SK-N-SH (cell line): ENCODE measurements around the gene BCL6B. TPM values are rescaled to one million over a fixed set of nuclear protein-coding genes. Genes with fewer than 3 reads are reported as not detected.
A peak's percentile ranks its signal among the peaks of the same experiment; 100 is the strongest.
"Not testable (repeated sequence)": the region's sequence is repeated elsewhere in the genome, so short reads cannot be mapped to it uniquely, and the experiment has no call there.

Experiments used
- CTCF ChIA-PET: fragments of 300-600, 350-600 bp; formaldehyde crosslinking; extraction: SDS; loops from one replicate; lab custom pipeline; 2021; lab: Yijun Ruan, JAX
- POLR2A ChIA-PET: fragments of 350-600 bp; sonication (Branson Sonifier 250); formaldehyde crosslinking; extraction: SDS; loops from one replicate; lab custom pipeline; 2020; ENCODE audit warnings: antibody characterized with exemption, inconsistent platforms; lab: Yijun Ruan, JAX
- DNase-seq: peaks from one replicate; pipeline ENCODE4 v3.0.0; 2012
- H2AFZ ChIP-seq: fragments of 200-600 bp; sonication (generic); 2 replicates; pipeline ENCODE4 v1.8.1; 2016; ENCODE audit warnings: antibody characterized with exemption, mild to moderate bottlenecking, low read depth
- H3F3A ChIP-seq: fragments of 200-600 bp; sonication (generic); replicated peaks from 2 replicates; pipeline ENCODE3; 2016; ENCODE audit warnings: antibody characterized with exemption, mild to moderate bottlenecking; ENCODE audit not compliant: insufficient read depth
- H3K27ac ChIP-seq, 2 experiments: fragments of 200-500 bp in 1 of 2; fragments of 200-600 bp in 1 of 2; sonication (Bioruptor generic) in 1 of 2; sonication (generic), shearing (Covaris generic) in 1 of 2; 2 replicates each; pipeline versions ENCODE4 v1.5.1 to v1.6.1; 2014 to 2016; ENCODE audit warnings: low read depth in 2 of 2, inconsistent platforms in 1 of 2, low read length in 1 of 2, mild to moderate bottlenecking in 1 of 2, mixed read lengths in 1 of 2
- H3K27me3 ChIP-seq: fragments of 200-600 bp; sonication (generic), shearing (Covaris generic); 2 replicates; pipeline ENCODE4 v1.6.1; 2016; ENCODE audit warnings: mixed run types; ENCODE audit not compliant: insufficient read depth
- H3K36me3 ChIP-seq, 2 experiments: fragments of 200-500 bp in 1 of 2; fragments of 200-600 bp in 1 of 2; sonication (Bioruptor generic) in 1 of 2; sonication (generic) in 1 of 2; replicated peaks in 1 of 2; 2 replicates each; pipeline versions ENCODE3 to v1.5.1; 2014 to 2016; ENCODE audit warnings: low read length in 1 of 2, mild to moderate bottlenecking in 1 of 2; ENCODE audit not compliant: insufficient read depth in 2 of 2, control insufficient read depth in 1 of 2
- H3K4me1 ChIP-seq, 2 experiments: fragments of 200-500 bp in 1 of 2; fragments of 200-600 bp in 1 of 2; sonication (Bioruptor generic) in 1 of 2; sonication (generic), shearing (Covaris generic) in 1 of 2; 2 replicates each; pipeline versions ENCODE4 v1.5.1 to v1.6.1; 2014 to 2016; ENCODE audit warnings: low read depth in 1 of 2, low read length in 1 of 2, mixed run types in 1 of 2; ENCODE audit not compliant: insufficient read depth in 2 of 2, control insufficient read depth in 1 of 2
- H3K4me2 ChIP-seq: fragments of 200-600 bp; sonication (generic), shearing (Covaris generic); 2 replicates; pipeline ENCODE4 v1.6.1; 2017; ENCODE audit warnings: mixed run types
- H3K4me3 ChIP-seq, 2 experiments: fragments of 200-500 bp in 1 of 2; fragments of 200-600 bp in 1 of 2; sonication (Bioruptor generic) in 1 of 2; sonication (generic), shearing (Covaris generic) in 1 of 2; 2 replicates each; pipeline versions ENCODE4 v1.5.1 to v1.8.1; 2014 to 2016; ENCODE audit warnings: low read depth in 2 of 2, inconsistent platforms in 1 of 2, low read length in 1 of 2, mild to moderate bottlenecking in 1 of 2, mixed read lengths in 1 of 2, moderate library complexity in 1 of 2
- H3K79me2 ChIP-seq: fragments of 200-600 bp; sonication (generic); 2 replicates; pipeline ENCODE4 v1.8.1; 2017; ENCODE audit warnings: mild to moderate bottlenecking; ENCODE audit not compliant: insufficient read depth
- H3K9ac ChIP-seq: fragments of 200-600 bp; sonication (generic); 2 replicates; pipeline ENCODE4 v1.6.1; 2017; ENCODE audit warnings: mixed run types
- H3K9me2 ChIP-seq: fragments of 200-600 bp; sonication (generic); 2 replicates; pipeline ENCODE4 v1.6.1; 2017; ENCODE audit warnings: mixed run types
- H3K9me3 ChIP-seq: fragments of 200-600 bp; sonication (generic); 2 replicates; pipeline ENCODE4 v1.6.1; 2017; ENCODE audit warnings: mixed run types, mild to moderate bottlenecking, moderate library complexity
- H4K20me1 ChIP-seq: fragments of 200-600 bp; sonication (generic); 2 replicates; pipeline ENCODE4 v1.6.1; 2017; ENCODE audit warnings: mild to moderate bottlenecking, mixed run types; ENCODE audit not compliant: insufficient read depth
- CHD2 ChIP-seq: fragments of 150-350 bp; IDR thresholded peaks from 2 replicates; pipeline ENCODE4 v1.6.1; 2018; ENCODE audit warnings: low read length; ENCODE audit not compliant: partially characterized antibody
- CTCF ChIP-seq: fragments of 200-600 bp; sonication (generic); IDR thresholded peaks from 2 replicates; pipeline ENCODE4 v1.6.1; 2017; ENCODE audit warnings: antibody characterized with exemption, mild to moderate bottlenecking, moderate library complexity
- ELF1 ChIP-seq: IDR thresholded peaks from 2 replicates; pipeline ENCODE4 v1.4.0; 2012
- EZH2phosphoT487 ChIP-seq: fragments of 200-600 bp; sonication (generic); IDR thresholded peaks from 2 replicates; pipeline ENCODE4 v1.6.1; 2017; ENCODE audit warnings: low read depth, mixed run types, mild to moderate bottlenecking, antibody characterized with exemption, moderate library complexity, borderline replicate concordance
- GATA2 ChIP-seq: sonication (generic); formaldehyde crosslinking; IDR thresholded peaks from 2 replicates; pipeline ENCODE4 v1.5.0; 2020; ENCODE audit warnings: mild to moderate bottlenecking, missing genetic modification reagents
- JUND ChIP-seq: IDR thresholded peaks from 2 replicates; pipeline ENCODE4 v1.4.0; 2012
- MAX ChIP-seq: IDR thresholded peaks from 2 replicates; pipeline ENCODE4 v1.4.0; 2012; ENCODE audit warnings: low read depth
- MEF2A ChIP-seq: IDR thresholded peaks from 2 replicates; pipeline ENCODE4 v1.4.0; 2012; ENCODE audit warnings: low read depth, borderline replicate concordance
- NRF1 ChIP-seq: IDR thresholded peaks from 2 replicates; pipeline ENCODE4 v1.6.1; 2012; ENCODE audit warnings: low read depth, mild to moderate bottlenecking, low read length
- PBX3 ChIP-seq: IDR thresholded peaks from 2 replicates; pipeline ENCODE4; 2012
- POLR2AphosphoS5 ChIP-seq: IDR thresholded peaks from 2 replicates; pipeline ENCODE4 v1.6.1; 2012; ENCODE audit warnings: low read depth, low read length
- RAD21 ChIP-seq: IDR thresholded peaks from 2 replicates; pipeline ENCODE4 v1.6.1; 2012; ENCODE audit warnings: mild to moderate bottlenecking, low read length
- SIN3A ChIP-seq: IDR thresholded peaks from 2 replicates; pipeline ENCODE4 v1.6.1; 2012; ENCODE audit warnings: low read depth, mild to moderate bottlenecking, low read length, moderate library complexity, borderline replicate concordance
- TAF1 ChIP-seq: IDR thresholded peaks from 2 replicates; pipeline ENCODE4 v1.6.1; 2012; ENCODE audit warnings: low read depth, mild to moderate bottlenecking, low read length, moderate library complexity, borderline replicate concordance
- TCF12 ChIP-seq: IDR thresholded peaks from 2 replicates; pipeline ENCODE4 v1.4.0; 2012
- TEAD4 ChIP-seq: IDR thresholded peaks from 2 replicates; pipeline ENCODE4 v1.4.0; 2012; ENCODE audit warnings: mild to moderate bottlenecking, borderline replicate concordance; ENCODE audit not compliant: insufficient read depth
- USF1 ChIP-seq: IDR thresholded peaks from 2 replicates; pipeline ENCODE4 v1.4.0; 2012; ENCODE audit warnings: low read depth, borderline replicate concordance
- YY1 ChIP-seq: IDR thresholded peaks from 2 replicates; pipeline ENCODE4 v1.4.0; 2012; ENCODE audit warnings: low read depth, mild to moderate bottlenecking
- WGBS: methylation state at CpG from one replicate; pipeline ENCODE4 v1.1.6; 2017; ENCODE audit warnings: low lambda C conversion rate; 5-methylcytosine and 5-hydroxymethylcytosine counted together
- polyA plus RNA-seq, 3 experiments: library from polyadenylated mRNA; depleted of rRNA; stranded (reverse); fragments of >200 nt; gene quantifications; 2 replicates each; pipeline ENCODE4 v1.2.3, GENCODE V29; 2012

The BCL6B gene
- polyA plus RNA-seq, 1 of the 3 experiments (the other 2 are of a cell fraction) = 0.02 TPM

GRCh38 chr17:7046725-7047397, 24.0 kb downstream of the BCL6B start:
- H4K20me1 ChIP-seq, H2AFZ ChIP-seq, H3K79me2 ChIP-seq, H3K9me2 ChIP-seq, H3K9me3 ChIP-seq, H3K36me3 ChIP-seq, DNase-seq, H3K4me3 ChIP-seq, H3K9ac ChIP-seq, H3F3A ChIP-seq, H3K27ac ChIP-seq: not testable (repeated sequence)
- 39% methylated on average over 26 of the region's 26 CpGs for WGBS
- TF ChIP-seq USF1 = 0 out of 2 replicates have a peak, but pooled peaks have one; percentile 13
- H3K4me2 ChIP-seq = peak overlapping the region; percentile 71; the same call in 1 of the 2 replicates
- ChIA-PET POLR2A (interaction anchor here (1.0 kb wide), 1 partner anchor 11 kb away, joined by 7 read pairs; the partner anchor contains the start of gene SLC16A13), CTCF (interaction anchor here (1.2 to 20.1 kb wide), 29 partner anchors 11 to 302 kb away, joined by 3 to 502 read pairs (median 8); partner anchors contain the start of genes ASGR1, ASGR2, BCL6B and SLC16A13)
- peaks cover 0 to 22% of the 10 kb centered on the region in 2 experiments; a peak in 1 of 4 replicates for H3K4me1 ChIP-seq
- peaks cover 31% of the 10 kb centered on the region; the same call in 1 of the 2 replicates for H3K27me3 ChIP-seq

- Histone ChIP-seq H3K27ac (no peak overlapping the region), H3K27me3 (peaks cover 31% of the 10 kb centered on the region; the same call in 1 of the 2 replicates), H3K9ac (no peak overlapping the region), H3K4me1 (peaks cover 0 to 20% of the 10 kb centered on the region in 2 experiments; a peak in 1 of 4 replicates), H3K79me2 (no peaks in the 10 kb centered on the region), H3K4me2 (no peak overlapping the region), H2AFZ (no peak overlapping the region), H3K4me3 (no peak overlapping the region), H3K36me3 (no peaks in the 10 kb centered on the region), H3F3A (peaks cover 4% of the 10 kb centered on the region), H3K9me2 (no peaks in the 10 kb centered on the region), H4K20me1 (no peaks in the 10 kb centered on the region), H3K9me3 (no peaks in the 10 kb centered on the region)
- TF ChIP-seq EZH2phosphoT487 (no peak), CHD2 (no peak), JUND (no peak), TCF12 (no peak), NRF1 (no peak)
- POLR2A ChIA-PET = interaction anchor here (1.0 kb wide), 1 partner anchor 333 kb away, joined by 3 read pairs; no protein-coding TSS in a partner anchor
- CTCF ChIA-PET = interaction anchor here (5.1 to 20.1 kb wide), 3 partner anchors 93 to 249 kb away, joined by 41 to 502 read pairs (median 217); partner anchors contain the start of gene ASGR1
- DNase-seq = no peak
- WGBS = 73% methylated on average over 6 of the region's 6 CpGs
Observed at GRCh38 chr17:7047566-7047965, 24.7 kb downstream of the BCL6B start.

- Histone ChIP-seq H4K20me1 (no peaks in the 10 kb centered on the region), H2AFZ (no peak overlapping the region), H3K9me3 (no peaks in the 10 kb centered on the region), H3K4me2 (no peak overlapping the region), H3K4me1 (peaks cover 0 to 6% of the 10 kb centered on the region in 2 experiments; a peak in 1 of 4 replicates), H3F3A (peaks cover 4% of the 10 kb centered on the region), H3K9ac (no peak overlapping the region), H3K9me2 (no peaks in the 10 kb centered on the region), H3K27ac (no peak overlapping the region), H3K79me2 (no peaks in the 10 kb centered on the region), H3K4me3 (no peak overlapping the region), H3K36me3 (no peaks in the 10 kb centered on the region), H3K27me3 (peaks cover 31% of the 10 kb centered on the region)
- ChIA-PET CTCF (interaction anchor here (1.2 to 20.1 kb wide), 3 partner anchors 91 to 248 kb away, joined by 6 to 502 read pairs (median 217); partner anchors contain the start of gene ASGR1), POLR2A (no interaction called here)
- DNase-seq = no peak
- 50% methylated on average over 6 of the region's 6 CpGs for WGBS
- TF ChIP-seq TCF12 (no peak), MAX (no peak), ELF1 (no peak), YY1 (no peak), NRF1 (no peak), TEAD4 (no peak), RAD21 (no peak), SIN3A (no peak), PBX3 (no peak), CTCF (no peak), JUND (no peak), POLR2AphosphoS5 (no peak), TAF1 (no peak), MEF2A (no peak), GATA2 (CRISPR knock-in tag) (no peak)
Observed at GRCh38 chr17:7048968-7049367, 26.1 kb downstream of the BCL6B start.
